Raji (cell line): ENCODE measurements around the gene NSF.

Source experiments
- POLR2A ChIP-seq: IDR thresholded peaks from 2 replicates; pipeline ENCODE4 v1.6.1; 2011; ENCODE audit warnings: low read depth, low read length, control low read depth; ENCODE audit not compliant: insufficient read depth

NSF gene

DNA sequence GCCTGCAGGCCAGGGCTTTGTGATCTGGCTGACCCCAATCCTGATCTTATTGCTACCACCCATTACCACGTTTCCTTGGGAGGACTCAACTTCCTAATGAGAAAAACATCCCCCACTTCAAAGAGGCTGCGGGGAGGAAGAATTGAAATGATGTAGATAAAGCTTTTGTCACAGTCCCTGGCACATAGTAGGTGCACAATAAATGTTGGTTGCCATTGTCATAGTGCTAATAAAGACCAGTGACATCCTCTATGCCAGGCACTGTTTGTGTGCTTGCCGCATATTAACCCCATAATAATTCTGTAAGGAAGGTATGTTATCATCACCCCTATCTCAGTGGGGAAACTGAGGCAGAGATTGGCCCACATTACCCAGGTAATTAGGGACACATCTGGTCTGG lies 205.6 kb downstream of the NSF start:
- TF ChIP-seq POLR2A = no peak

DNA sequence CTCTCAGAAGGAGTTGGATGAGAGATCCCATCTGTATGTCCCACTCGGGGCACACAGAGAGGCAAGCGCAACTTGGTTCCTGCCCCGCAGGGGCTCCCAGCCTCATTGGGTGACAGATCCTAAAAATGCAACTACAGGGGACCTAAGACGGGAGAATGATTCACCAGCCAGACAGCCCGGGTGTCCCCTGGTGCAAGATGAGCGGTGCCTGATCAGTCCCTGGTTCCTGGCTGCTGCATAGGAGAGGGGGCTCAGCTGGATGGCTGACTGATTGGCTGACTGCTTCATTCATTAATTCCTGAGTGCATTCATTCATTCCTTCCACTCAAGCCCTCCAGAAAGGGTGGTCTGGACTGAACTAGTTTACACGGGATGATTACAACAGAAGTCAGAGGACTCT lies 206.1 kb downstream of the NSF start:
- no peak for TF ChIP-seq POLR2A

DNA sequence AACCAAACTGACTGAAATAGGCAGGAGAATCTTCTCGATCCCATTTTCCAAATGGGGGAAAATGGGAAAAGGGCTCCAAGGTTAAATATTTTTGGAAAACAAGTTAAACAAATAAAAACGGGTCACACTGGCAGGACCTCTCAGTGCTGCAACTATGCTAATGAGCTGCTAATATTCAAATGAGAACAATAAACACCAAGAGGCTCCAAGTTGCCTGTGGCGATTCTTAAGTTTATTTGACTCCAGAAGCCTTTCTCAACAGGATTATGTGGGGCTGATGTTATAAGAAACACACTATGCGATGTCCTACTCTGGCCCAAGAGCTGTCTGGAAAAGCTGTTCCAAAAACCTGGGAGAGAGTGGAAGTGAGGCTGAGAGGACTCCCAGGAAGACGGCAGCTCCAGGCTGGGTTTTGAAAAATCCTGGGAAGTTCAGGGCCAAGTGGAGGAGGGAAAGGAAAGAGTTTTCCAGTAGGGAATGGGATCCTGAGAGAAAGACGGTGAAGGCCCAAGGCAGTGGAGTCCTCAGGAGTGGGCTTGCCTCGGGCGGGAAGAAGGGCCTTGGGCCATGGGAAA lies 206.6 kb downstream of the NSF start:
- no peak for TF ChIP-seq POLR2A

DNA sequence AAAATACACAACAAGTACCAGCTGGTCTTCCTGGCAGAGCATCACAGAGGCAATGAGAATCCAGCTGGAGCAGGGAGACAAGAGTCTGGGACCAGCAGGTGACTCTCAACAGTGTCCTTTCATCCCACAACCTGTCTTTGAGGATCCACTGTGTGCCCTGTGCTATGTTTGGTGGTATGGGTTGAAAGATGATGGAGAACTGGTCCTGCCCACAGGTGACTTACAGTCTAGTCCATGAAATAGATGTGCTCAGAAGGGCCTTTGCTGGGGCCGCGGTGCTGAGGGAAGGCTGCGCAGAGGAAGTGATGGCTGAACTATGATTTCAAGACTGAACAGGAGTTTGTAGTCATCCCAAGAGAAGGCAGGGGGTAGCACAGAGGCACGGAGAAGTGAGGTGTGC lies 210.1 kb downstream of the NSF start:
- TF ChIP-seq POLR2A = no peak

DNA sequence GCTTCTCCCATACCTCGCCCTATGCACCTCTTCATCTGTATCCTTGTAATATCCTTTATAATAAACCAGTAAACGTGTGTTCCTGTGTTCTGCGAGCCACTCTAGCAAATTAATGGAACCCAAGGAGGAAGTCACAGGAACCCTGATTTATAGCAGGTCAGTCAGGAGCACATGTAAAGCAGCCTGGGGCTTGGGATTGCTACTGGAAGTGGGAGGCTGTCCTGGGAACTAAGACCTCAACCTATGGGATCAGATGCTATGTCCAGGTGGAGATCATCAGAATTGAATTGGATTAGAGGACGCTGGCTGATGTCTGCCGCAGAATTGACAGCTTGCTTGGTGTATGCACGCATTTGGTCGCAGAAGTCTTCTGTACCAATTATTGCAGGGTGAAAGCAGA lies 212.3 kb downstream of the NSF start:
- TF ChIP-seq POLR2A = no peak

DNA sequence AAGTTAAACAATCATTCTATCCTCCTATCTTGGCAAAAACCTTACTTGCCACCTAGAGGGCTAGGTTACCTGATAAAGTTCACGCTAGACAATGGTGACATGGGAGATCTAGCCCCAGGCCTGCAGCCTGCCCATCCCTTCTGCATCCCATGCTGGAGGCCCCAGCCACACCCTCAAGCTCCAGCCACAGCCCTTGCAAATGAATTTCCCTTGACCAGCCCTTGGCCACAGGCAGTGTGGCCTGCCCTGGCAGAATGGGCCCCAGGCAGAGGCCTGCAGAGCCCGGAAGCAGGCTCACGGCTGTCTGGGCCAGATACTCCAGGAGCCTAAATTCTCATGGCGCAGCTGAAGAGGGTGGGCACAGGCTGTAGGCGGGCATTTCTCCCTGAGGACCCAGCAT lies 213.1 kb downstream of the NSF start:
- TF ChIP-seq POLR2A = no peak

DNA sequence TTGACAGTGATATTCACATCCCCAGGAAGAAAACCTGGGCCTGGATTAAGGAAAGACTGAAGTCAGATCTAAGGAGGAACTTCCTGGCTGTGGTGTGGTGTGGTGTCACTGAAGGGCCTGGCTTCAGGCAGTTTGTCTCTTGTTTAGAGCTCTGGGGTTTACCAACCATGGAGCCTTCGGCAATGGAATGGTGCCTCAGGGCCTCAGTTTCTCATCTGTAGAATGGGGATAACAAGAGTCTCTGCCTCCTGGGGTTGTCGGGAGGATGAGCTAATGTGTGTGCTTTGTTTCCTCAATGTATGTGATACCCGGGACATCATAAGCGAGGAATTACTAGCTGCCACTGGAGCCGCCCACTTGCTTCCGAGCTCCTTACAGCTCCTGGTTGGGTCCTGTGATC lies 215.3 kb downstream of the NSF start:
- TF ChIP-seq POLR2A = no peak
